ENCODE data around the gene WIF1. TPM values are rescaled to one million over a fixed set of nuclear protein-coding genes. Genes with fewer than 3 reads are reported as not detected.

The WIF1 gene
- total RNA-seq, 1 donor from 2014 or later = 14.9 TPM

GRCh38 chr12:65067383-65067782, 53.7 kb downstream of the WIF1 start:
- TF ChIP-seq CTCF (conservative IDR thresholded peaks at IDR 0.05) = no peak
- Mint-ChIP-seq H3K27ac (no peak overlapping the region), H3K4me3 (no peak overlapping the region), H3K27me3 (peaks cover 6% of the 10 kb centered on the region), H3K9me3 (no peaks in the 10 kb centered on the region), H3K36me3 (peaks cover 6% of the 10 kb centered on the region), H3K4me1 (ENCODE audit: unreplicated experiment) (no peaks in the 10 kb centered on the region)
- no peak for DNase-seq (ENCODE audit: extremely low spot score, unreplicated experiment)

GRCh38 chr12:65055859-65056258, 65.2 kb downstream of the WIF1 start:
- Mint-ChIP-seq H3K36me3 (peaks cover 4% of the 10 kb centered on the region), H3K27ac (no peak overlapping the region), H3K9me3 (peaks cover 7% of the 10 kb centered on the region), H3K4me3 (no peak overlapping the region), H3K4me1 (ENCODE audit: unreplicated experiment) (peaks cover 15% of the 10 kb centered on the region), H3K27me3 (peaks cover 10% of the 10 kb centered on the region)
- TF ChIP-seq CTCF (conservative IDR thresholded peaks at IDR 0.05) = no peak
- no peak for DNase-seq (ENCODE audit: extremely low spot score, unreplicated experiment)

GRCh38 chr12:65051218-65051617, 69.9 kb downstream of the WIF1 start:
- Mint-ChIP-seq H3K27me3 (peaks cover 20% of the 10 kb centered on the region), H3K4me1 (ENCODE audit: unreplicated experiment) (peaks cover 21% of the 10 kb centered on the region), H3K4me3 (no peak overlapping the region), H3K27ac (no peak overlapping the region), H3K36me3 (no peaks in the 10 kb centered on the region), H3K9me3 (no peaks in the 10 kb centered on the region)
- TF ChIP-seq CTCF (conservative IDR thresholded peaks at IDR 0.05) = no peak
- DNase-seq (ENCODE audit: extremely low spot score, unreplicated experiment) = no peak

- no peak for TF ChIP-seq CTCF (conservative IDR thresholded peaks at IDR 0.05)
- Mint-ChIP-seq H3K27ac (no peak overlapping the region), H3K27me3 (peaks cover 17% of the 10 kb centered on the region), H3K9me3 (peaks cover 8% of the 10 kb centered on the region), H3K36me3 (no peaks in the 10 kb centered on the region), H3K4me1 (ENCODE audit: unreplicated experiment) (peaks cover 9% of the 10 kb centered on the region), H3K4me3 (no peak overlapping the region)
- no peak for DNase-seq (ENCODE audit: extremely low spot score, unreplicated experiment)
Observed at GRCh38 chr12:65045269-65045668, 75.8 kb downstream of the WIF1 start.

GRCh38 chr12:65039301-65039700, 81.8 kb downstream of the WIF1 start:
- no peak for TF ChIP-seq CTCF (conservative IDR thresholded peaks at IDR 0.05)
- H3K36me3 Mint-ChIP-seq = no peaks in the 10 kb centered on the region
- no peak overlapping the region for H3K4me3 Mint-ChIP-seq
- DNase-seq (ENCODE audit: extremely low spot score, unreplicated experiment) = no peak
- no peak overlapping the region for H3K27ac Mint-ChIP-seq
- H3K4me1 Mint-ChIP-seq (ENCODE audit: unreplicated experiment) = peaks cover 5% of the 10 kb centered on the region
- H3K27me3 Mint-ChIP-seq = peaks cover 7% of the 10 kb centered on the region
- H3K9me3 Mint-ChIP-seq = peaks cover 23% of the 10 kb centered on the region

- peaks cover 48% of the 10 kb centered on the region for H3K27me3 Mint-ChIP-seq
- H3K4me3 Mint-ChIP-seq = no peak overlapping the region
- DNase-seq (ENCODE audit: extremely low spot score, unreplicated experiment) = no peak
- H3K9me3 Mint-ChIP-seq = peaks cover 18% of the 10 kb centered on the region
- H3K27ac Mint-ChIP-seq = no peak overlapping the region
- no peak for TF ChIP-seq CTCF (conservative IDR thresholded peaks at IDR 0.05)
- no peaks in the 10 kb centered on the region for H3K36me3 Mint-ChIP-seq
- peaks cover 5% of the 10 kb centered on the region for H3K4me1 Mint-ChIP-seq (ENCODE audit: unreplicated experiment)
Observed at GRCh38 chr12:65025136-65025535, 96.0 kb downstream of the WIF1 start.
